SU-DHL-6 (cell line): ENCODE results near the gene SERPINB10.

Source experiments
- CTCF ChIP-seq: fragments of 200-600 bp; sonication (generic); IDR thresholded peaks from one replicate; pipeline ENCODE4 v1.5.1; 2017; ENCODE audit warnings: antibody characterized with exemption, mild to moderate bottlenecking, low read length, moderate library complexity; ENCODE audit not compliant: insufficient read depth, poor library complexity, severe bottlenecking
- EZH2phosphoT487 ChIP-seq: fragments of 200-600 bp; sonication (generic), shearing (Covaris generic); conservative IDR thresholded peaks from 2 replicates; pipeline ENCODE4 v1.6.1; 2018; ENCODE audit warnings: mild to moderate bottlenecking, antibody characterized with exemption, low read length, moderate library complexity, mixed read lengths

GRCh38 chr18:63883617-63884016, 24.1 kb upstream of the SERPINB10 start:
- no peak for TF ChIP-seq CTCF
- no peak for TF ChIP-seq EZH2phosphoT487
